GM12801 (cell line): ENCODE results near the gene HOXC11.

Experiments used
- TF ChIP-seq, protein P1 (sequence below): IDR thresholded peaks from one replicate; pipeline ENCODE4 v1.5.1; 2011; ENCODE audit warnings: control low read depth; ENCODE audit not compliant: insufficient read length; ENCODE audit errors: extremely low read depth

Gene HOXC11

DNA sequence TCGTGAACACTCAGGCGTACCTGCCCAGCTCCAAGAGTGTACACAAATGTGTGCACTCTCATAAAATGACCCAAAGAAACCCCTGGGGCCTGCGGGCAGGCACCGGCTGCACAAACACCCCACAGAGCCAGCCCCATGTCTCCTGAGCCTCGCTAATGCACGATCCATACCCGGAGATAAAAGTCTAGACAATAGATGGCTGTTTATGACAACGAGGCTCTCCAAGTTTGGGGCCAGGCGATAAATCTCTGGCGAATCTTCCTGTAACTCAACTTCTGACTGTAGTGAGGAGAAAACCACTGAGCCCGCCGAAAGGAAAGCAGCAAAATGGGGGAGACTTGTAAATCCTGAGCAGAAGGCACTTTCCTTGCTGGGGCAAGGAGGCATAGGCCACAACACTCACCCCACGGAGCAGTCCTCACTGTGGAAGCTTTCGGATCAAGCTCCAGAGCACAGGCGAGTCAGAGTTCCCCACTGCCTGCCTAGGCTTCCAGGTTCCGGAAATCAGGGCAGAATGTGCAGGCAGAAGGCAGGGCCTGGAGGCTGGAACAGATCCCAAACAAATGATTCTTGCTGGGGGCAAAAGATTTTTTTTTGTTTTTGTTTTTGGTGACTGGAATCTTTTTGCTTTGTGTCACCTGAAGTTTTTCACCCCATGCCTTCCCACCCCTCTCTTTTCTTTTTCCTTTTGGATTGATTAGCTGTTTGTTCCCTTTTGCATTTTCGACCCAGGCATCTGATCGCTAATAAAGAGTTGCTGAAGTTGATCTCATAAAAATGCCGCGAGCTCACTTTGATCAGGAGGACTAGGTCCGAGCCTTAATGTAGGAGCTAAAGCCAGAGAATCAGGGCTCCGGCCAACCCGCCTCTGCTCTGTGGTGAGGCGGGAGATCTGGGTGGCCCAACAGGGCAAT is 4.5 kb upstream of the HOXC11 start:
- TF ChIP-seq, protein P1, sequence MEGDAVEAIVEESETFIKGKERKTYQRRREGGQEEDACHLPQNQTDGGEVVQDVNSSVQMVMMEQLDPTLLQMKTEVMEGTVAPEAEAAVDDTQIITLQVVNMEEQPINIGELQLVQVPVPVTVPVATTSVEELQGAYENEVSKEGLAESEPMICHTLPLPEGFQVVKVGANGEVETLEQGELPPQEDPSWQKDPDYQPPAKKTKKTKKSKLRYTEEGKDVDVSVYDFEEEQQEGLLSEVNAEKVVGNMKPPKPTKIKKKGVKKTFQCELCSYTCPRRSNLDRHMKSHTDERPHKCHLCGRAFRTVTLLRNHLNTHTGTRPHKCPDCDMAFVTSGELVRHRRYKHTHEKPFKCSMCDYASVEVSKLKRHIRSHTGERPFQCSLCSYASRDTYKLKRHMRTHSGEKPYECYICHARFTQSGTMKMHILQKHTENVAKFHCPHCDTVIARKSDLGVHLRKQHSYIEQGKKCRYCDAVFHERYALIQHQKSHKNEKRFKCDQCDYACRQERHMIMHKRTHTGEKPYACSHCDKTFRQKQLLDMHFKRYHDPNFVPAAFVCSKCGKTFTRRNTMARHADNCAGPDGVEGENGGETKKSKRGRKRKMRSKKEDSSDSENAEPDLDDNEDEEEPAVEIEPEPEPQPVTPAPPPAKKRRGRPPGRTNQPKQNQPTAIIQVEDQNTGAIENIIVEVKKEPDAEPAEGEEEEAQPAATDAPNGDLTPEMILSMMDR = no peak

DNA sequence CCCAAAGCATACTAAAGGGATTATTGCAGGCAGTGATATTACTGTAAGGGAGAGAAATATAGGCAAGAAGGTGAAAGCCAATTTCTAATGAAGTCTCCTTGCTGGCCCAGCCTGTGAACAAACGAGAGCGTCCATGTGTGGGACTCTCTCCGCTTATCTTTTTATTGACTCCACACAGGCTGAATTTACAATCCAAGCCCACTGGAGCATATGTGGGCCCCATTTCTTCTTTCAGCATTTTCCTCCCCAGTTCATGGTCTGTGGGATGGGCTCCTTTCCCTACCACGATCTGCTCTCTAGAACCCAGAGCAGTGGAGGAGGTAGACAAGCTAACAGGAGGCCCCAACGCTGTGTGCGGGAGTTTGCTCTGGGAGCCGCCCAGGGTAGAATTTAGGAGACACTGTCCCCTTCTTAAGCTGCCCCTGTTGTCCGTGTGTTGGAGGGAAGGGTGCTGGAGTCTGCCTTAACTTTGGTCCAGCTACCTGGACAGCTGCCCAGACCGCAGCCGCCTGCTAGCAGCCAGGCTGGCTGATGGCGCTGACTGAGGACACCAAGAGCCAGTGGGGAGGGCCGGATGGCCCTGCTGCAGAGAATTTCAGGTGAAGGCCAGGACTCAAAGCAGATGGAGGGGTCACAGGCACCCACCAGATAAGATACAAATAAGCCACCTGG is 3.2 kb upstream of the HOXC11 start:
- TF ChIP-seq, protein P1 = no peak

GRCh38 chr12:53970451-53970850 is 2.5 kb upstream of the HOXC11 start:
- TF ChIP-seq, protein P1 = no peak

DNA sequence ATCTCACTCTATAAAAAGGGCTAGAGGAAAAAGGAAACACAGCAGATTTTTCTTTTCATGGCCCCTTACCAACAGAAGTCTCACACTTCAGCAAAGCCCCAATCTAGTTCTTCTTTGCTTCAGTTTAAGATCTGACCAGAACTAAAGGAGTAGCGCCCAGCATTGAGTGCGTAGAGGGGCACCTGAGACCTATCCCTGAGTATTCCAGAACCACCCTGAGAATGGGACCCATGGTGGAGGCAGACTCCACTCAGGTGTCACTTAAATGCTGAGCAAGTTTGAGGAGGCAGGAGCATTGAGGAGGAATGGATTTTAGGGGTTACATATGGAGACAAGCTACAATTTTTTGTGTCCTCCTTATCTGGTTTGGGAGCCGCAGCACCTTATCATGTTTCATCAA is 1.8 kb upstream of the HOXC11 start:
- TF ChIP-seq, protein P1 = no peak

GRCh38 chr12:53971686-53972085 is 1.2 kb upstream of the HOXC11 start:
- TF ChIP-seq, protein P1 = no peak

DNA sequence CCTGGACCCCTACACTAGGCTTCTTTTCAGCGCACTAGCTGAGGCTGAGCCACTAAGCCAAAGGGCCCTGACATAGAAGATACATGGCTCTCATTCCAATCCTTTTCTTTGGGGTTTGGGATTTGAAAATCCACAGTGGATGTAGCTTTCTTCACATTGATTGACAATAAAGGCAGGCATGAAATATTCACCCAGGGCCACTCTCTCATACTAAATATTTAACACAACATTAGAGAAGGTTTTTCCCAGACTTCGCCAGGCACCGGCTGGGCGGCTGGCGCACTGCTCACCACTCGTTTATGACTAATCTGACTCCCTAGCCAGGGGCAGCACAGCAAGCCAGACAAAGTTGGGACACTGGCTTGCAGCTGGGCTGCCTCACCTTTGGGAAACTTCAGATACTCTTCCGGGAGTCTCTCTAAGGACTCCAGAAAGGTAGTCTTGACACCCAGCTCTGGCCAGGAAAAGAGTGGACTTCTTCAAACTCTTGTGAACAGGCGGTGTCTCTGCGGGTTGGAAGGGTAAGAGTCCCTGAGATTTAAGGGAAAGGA is 699 bp upstream of the HOXC11 start:
- TF ChIP-seq, protein P1 = no peak
